HFFc6 (cell line): ENCODE data around the gene SLC47A1. TPM values are rescaled to one million over a fixed set of nuclear protein-coding genes. Genes with fewer than 3 reads are reported as not detected.
A peak's percentile ranks its signal among the peaks of the same experiment; 100 is the strongest.
"Not testable (repeated sequence)": the region's sequence is repeated elsewhere in the genome, so short reads cannot be mapped to it uniquely, and the experiment has no call there.

ENCODE experiments used
- DNase-seq: peaks from one replicate; pipeline ENCODE4 v3.0.0-alpha.2; 2018
- H3K27ac Mint-ChIP-seq: 2 replicates; pipeline ENCODE4 v1.8.0; 2020; ENCODE audit warnings: mild to moderate bottlenecking, mixed read lengths
- H3K27me3 Mint-ChIP-seq: 2 replicates; pipeline ENCODE4 v1.8.0; 2021; ENCODE audit warnings: mild to moderate bottlenecking, moderate library complexity, mixed read lengths; ENCODE audit not compliant: insufficient read depth
- H3K36me3 Mint-ChIP-seq: 2 replicates; pipeline ENCODE4 v1.8.0; 2021; ENCODE audit warnings: low read depth, mixed read lengths
- H3K4me1 Mint-ChIP-seq: 2 replicates; pipeline ENCODE4 v1.8.0; 2020; ENCODE audit warnings: low read depth, mixed read lengths
- H3K4me3 Mint-ChIP-seq: 2 replicates; pipeline ENCODE4 v1.8.0; 2020; ENCODE audit warnings: mild to moderate bottlenecking, moderate library complexity, mixed read lengths
- H3K9me3 Mint-ChIP-seq: 2 replicates; pipeline ENCODE4 v1.8.0; 2020; ENCODE audit warnings: mild to moderate bottlenecking, mixed read lengths
- CTCF ChIP-seq: fragments of 200-600 bp; sonication (generic); IDR thresholded peaks from 2 replicates; pipeline ENCODE4 v1.5.0; 2021; ENCODE audit warnings: antibody characterized with exemption, mild to moderate bottlenecking
- total RNA-seq, 6 experiments: library from RNA; stranded (reverse); fragmentation: NEBNext Ultra II Directional; extraction: Animal tissue kit (Norgen Biotek cat#: 25700); gene quantifications; 2 replicates in 1 of 6; 3 replicates in 5 of 6; pipeline ENCODE4 v1.2.3, GENCODE V29; 2021

Gene SLC47A1
- total RNA-seq, 6 experiments from 2014 or later, result 0.14 TPM; not detected in 5

- DNase-seq, result no peak
- no peak overlapping the region for H3K27ac Mint-ChIP-seq
- H3K9me3 Mint-ChIP-seq, result no peaks in the 10 kb centered on the region
- no peak overlapping the region for H3K4me3 Mint-ChIP-seq
- no peaks in the 10 kb centered on the region for H3K36me3 Mint-ChIP-seq
- peaks cover 28% of the 10 kb centered on the region for H3K27me3 Mint-ChIP-seq
- TF ChIP-seq CTCF, result no peak
- H3K4me1 Mint-ChIP-seq, result no peaks in the 10 kb centered on the region
Observed at GRCh38 chr17:19573075-19573474, 39.4 kb downstream of the SLC47A1 start.

GRCh38 chr17:19574956-19575355 lies 41.3 kb downstream of the SLC47A1 start:
- no peak for DNase-seq
- Mint-ChIP-seq H3K36me3 (no peaks in the 10 kb centered on the region), H3K9me3 (no peaks in the 10 kb centered on the region), H3K4me3 (no peak overlapping the region), H3K4me1 (no peaks in the 10 kb centered on the region), H3K27me3 (peaks cover 35% of the 10 kb centered on the region), H3K27ac (no peak overlapping the region)
- TF ChIP-seq CTCF, result no peak

- peak; percentile 2 for DNase-seq
- H3K27ac Mint-ChIP-seq, result no peak overlapping the region
- H3K27me3 Mint-ChIP-seq, result peaks cover 42% of the 10 kb centered on the region
- H3K4me1 Mint-ChIP-seq, result no peaks in the 10 kb centered on the region
- TF ChIP-seq CTCF, result no peak
- H3K9me3 Mint-ChIP-seq, result no peaks in the 10 kb centered on the region
- H3K4me3 Mint-ChIP-seq, result no peak overlapping the region
- H3K36me3 Mint-ChIP-seq, result no peaks in the 10 kb centered on the region
Observed at GRCh38 chr17:19578545-19578944, 44.9 kb downstream of the SLC47A1 start.

GRCh38 chr17:19579192-19579761 lies 45.6 kb downstream of the SLC47A1 start:
- Mint-ChIP-seq H3K9me3 (no peaks in the 10 kb centered on the region), H3K27ac (no peak overlapping the region), H3K4me3 (no peak overlapping the region), H3K36me3 (no peaks in the 10 kb centered on the region), H3K4me1 (no peaks in the 10 kb centered on the region), H3K27me3 (peaks cover 42% of the 10 kb centered on the region)
- no peak for DNase-seq
- TF ChIP-seq CTCF, result no peak

- no peaks in the 10 kb centered on the region for H3K9me3 Mint-ChIP-seq
- H3K27ac Mint-ChIP-seq, result no peak overlapping the region
- peaks cover 41% of the 10 kb centered on the region for H3K27me3 Mint-ChIP-seq
- no peak for DNase-seq
- no peaks in the 10 kb centered on the region for H3K36me3 Mint-ChIP-seq
- no peaks in the 10 kb centered on the region for H3K4me1 Mint-ChIP-seq
- TF ChIP-seq CTCF, result no peak
- H3K4me3 Mint-ChIP-seq, result no peak overlapping the region
Observed at GRCh38 chr17:19579867-19580565, 46.4 kb downstream of the SLC47A1 start.

GRCh38 chr17:19580566-19580920 lies 46.9 kb downstream of the SLC47A1 start:
- H3K4me3 Mint-ChIP-seq, H3K4me1 Mint-ChIP-seq, H3K27ac Mint-ChIP-seq, H3K36me3 Mint-ChIP-seq, H3K9me3 Mint-ChIP-seq, DNase-seq: not testable (repeated sequence)
- H3K27me3 Mint-ChIP-seq, result peaks cover 44% of the 10 kb centered on the region

- peaks cover 52% of the 10 kb centered on the region for H3K27me3 Mint-ChIP-seq
- DNase-seq, H3K4me1 Mint-ChIP-seq, H3K36me3 Mint-ChIP-seq, H3K4me3 Mint-ChIP-seq, H3K27ac Mint-ChIP-seq, H3K9me3 Mint-ChIP-seq: not testable (repeated sequence)
Observed at GRCh38 chr17:19582152-19582551, 48.5 kb downstream of the SLC47A1 start.
